GM19351 (cell line): ENCODE data around the gene SAP30L.

Source experiments
- ATAC-seq: cut with Tn5 transposase; IDR thresholded peaks from one replicate; pipeline ENCODE4 v1.9.1; 2021; ENCODE audit warnings: mild to moderate bottlenecking, moderate library complexity; ENCODE audit not compliant: unreplicated experiment

SAP30L gene

DNA sequence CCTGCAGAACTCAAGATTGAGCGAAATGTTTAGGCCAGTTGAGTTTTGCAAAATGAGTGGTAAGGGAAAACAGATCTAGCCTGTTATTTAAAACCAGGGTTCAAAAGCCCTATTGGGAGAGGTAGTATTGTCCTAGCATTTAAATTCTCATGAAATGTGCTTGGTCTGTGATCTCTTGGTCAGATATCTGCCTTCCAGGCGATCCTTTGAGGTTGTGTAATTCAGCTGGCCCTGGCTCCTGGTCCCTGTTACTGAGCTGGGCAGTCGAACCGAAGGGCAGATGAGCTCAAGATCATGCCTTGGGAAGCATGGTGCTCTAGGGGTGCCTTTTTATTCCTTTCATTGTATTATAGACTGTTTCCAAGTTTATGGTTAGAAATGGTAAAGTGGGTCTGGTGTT is 14.4 kb downstream of the SAP30L start:
- ATAC-seq: no peak

DNA sequence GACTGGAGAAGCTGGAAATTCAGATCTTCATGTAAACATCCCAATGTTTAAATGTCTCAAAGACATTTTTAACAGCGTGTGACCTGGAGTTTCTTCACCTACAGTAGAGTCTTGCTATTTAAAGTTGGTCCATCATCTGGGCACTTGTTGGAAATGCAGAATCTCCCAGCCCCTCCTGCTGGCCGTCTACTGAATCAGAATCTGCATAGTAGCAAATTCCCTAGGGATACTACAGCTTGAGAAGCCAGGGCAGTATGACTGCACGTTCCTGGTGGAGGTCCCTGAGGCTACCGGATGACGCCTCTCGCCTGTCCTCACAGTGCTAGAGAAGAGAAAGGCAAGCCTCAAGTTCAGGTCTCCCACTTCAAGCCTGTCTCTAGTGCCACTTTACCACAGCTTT is 15.7 kb downstream of the SAP30L start:
- no peak for ATAC-seq

DNA sequence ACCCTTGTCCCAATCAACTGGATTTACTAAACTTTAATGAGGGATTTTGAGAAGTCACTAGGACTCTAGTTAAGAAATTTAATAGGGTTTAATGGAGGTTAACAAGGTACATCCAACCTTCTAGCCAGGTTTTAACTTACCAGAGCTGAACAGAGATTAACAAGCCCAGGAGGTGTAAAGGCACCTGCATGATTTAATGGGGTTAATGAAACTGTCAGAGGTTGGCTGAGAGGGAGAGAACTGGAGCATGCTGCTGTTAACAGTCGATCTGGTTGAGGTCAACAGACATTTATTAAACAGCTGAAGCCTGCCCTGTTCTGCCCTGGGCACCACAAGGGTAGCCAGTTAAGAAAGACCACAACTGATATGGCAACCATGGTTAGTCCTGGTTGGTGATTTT is 18.6 kb downstream of the SAP30L start:
- no peak for ATAC-seq

DNA sequence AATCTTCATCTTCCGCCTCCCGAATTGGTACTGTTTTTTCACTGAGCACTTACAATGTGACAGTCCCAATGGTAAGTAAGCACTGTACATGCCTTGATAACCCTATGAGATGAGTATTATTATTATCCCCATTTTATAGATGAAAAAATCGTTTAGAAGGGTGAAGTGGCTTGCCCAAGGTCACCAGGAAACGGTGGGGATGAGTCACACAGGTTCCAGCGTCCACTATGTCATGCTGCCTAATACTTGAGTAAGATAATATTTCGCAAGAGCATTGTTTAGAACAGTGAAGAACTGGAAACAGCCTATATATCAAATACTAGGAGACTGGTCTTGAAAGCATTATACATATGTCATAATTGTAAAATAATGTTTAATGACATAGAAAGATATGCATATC is 19.4 kb downstream of the SAP30L start:
- no peak for ATAC-seq

DNA sequence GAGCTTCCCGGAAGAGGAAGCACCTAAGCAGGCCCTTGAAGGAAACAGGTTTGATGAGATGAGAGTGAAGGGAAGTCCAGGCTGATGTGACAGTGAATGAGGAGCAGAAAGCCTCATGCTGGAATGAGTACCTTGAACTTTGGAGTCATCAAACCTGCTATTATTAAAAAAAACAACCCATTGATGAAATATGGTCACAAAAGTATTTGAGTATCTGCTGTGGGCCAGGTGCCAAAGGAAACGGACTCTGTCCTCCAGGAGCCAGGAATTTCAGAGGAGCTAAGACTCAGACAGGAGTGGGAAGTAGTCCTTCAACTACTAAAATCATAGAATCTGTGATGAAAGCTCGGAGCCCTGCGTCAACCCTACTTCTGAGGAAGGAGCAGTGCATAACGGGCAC is 20.4 kb downstream of the SAP30L start:
- no peak for ATAC-seq

DNA sequence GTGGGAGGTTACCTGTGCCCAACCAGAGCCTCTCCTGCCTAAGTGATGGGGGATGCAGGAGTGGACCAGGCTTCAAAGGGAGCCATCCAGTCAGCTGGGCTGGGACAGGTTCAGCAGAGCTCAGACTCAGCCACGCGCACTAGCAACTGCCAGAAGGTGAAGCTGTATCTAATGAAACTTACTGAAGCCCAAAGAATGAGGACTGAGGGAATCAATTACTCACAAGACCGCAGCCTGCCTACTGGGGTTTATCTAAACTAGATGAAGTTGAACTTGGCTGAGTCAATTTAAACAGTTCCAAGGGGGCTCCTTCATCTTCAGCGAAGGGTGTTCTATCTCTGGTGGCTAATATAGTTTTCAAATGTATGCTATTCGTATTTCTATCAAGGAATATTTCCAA is 20.9 kb downstream of the SAP30L start:
- ATAC-seq: no peak

DNA sequence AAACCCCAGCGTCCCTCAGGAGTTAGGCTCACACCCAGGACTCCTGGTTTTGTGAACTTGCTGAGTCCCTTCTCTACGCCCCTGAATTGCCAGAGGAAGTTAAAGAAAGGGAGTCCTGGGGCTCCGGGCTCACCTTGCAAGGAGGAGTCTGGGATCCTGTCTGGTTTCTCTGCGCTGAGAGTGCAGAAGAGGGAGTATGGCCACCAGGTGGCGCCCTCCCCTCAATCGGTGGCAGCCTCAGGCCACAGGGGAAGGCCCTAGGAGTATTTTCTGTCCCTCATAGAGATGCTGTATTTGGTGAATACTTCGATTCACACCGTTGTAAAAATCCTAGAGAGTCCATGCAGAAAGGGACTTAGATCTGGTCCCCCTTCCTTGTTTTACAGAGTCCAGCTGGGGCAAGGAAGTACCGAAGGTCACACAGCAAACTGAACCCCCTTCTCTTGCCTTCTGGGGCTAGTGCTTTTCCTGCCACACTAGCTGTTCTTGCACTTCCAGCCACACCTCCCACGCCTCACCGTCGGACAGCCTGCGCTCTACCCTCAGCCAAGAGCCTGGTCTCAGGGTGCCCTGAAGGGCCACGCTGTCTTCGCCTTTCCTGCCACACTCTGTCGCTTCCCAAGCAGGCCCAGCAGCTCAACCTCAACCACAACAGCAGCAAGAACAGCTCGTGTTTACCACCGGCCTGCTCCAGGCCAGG is 22.0 kb downstream of the SAP30L start:
- ATAC-seq: peak; percentile 96

DNA sequence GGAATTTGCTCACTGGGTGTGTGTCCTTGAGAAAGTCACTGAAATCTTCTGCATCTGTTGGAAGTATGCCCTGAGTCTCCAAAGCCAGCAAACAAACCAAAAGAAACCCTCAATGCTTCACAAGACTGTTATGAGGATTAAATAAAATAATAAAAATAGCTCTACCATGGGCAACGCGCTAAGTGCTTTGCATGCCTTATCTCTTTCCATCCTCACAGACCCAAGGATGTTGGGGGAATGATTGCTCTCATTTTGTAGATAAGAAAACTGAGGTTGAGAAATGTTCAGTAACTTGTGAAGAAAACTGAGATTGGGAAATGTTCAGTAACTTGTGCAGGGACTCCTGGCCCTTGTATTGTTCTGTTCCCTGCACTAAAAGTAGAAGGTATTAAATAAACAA is 24.3 kb downstream of the SAP30L start:
- ATAC-seq: no peak

DNA sequence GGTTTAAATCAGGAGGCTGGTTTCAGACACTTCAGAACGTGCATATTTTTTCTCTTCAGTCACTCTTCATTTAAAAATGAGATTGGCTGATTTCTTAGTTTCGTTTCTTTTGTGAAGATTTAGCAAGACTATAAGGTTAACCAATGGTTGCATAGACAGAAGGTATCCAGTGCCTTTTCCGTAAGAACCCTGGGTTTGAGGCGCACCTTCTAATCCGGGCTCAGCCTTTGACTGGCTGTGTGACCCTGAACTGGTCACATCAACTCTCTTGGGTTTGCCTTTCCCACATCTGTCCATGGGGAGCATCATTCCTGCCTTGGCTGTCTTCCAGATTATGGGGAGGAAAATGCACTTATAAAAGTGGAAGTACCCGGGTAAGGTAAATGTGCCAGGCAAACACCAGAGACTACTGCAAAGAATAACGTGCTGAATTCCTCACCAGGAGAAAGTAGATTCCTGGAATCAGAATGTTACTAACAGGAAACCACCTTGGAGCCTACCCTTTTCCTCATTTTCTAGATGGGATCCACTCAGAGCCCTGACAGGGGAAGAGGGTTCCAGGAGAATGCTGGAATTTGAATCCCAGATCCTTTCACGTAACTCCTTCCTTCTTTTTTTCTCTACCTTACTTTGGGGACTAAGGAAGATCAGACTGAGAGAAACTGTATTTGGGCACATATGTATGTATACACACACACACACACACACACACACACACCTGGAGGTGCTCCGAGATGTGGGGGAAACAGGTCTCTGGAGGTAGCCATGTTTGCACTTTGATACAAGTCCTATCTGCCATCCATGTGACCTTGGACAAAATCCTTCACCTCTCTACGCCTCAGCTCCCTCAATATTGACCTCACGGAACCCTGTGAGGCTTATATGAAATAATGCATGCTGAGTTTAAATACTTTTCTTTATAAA is 25.4 kb downstream of the SAP30L start:
- ATAC-seq: no peak

DNA sequence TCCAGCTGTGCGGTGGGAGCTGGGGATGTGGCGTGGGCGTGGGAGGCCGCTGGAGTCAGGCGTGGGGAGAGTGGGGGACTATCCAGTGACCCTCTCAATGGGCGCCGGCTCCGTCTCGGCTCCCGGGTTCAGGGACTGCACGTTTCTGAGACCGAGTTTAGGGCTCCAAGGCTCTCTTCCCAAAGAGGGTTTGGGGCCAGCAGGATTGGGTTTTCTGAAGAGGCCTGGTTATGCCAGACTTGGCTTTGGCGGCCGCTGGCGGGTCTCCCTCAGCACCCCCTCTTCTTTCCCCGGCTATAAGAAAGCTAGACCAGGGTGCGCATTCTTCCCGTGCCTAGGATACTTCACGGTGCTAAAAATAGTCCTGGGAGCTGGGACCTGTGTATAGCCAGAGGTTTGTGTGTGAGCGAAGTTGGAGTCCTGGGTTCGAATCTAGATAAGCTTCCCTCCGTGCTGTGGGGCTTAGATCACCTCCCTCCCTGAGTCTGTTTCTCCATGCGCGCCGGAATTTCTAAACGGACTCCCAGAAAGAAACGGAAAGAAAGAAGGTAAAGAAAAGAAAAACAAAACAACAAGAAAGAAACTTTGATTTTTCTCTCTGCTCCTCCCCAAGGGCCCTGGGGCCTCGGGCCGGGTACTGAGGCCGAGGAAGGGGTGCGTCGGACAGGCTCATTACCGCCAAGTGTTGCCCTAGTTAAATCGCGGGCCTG is 27.2 kb downstream of the SAP30L start:
- ATAC-seq: no peak

DNA sequence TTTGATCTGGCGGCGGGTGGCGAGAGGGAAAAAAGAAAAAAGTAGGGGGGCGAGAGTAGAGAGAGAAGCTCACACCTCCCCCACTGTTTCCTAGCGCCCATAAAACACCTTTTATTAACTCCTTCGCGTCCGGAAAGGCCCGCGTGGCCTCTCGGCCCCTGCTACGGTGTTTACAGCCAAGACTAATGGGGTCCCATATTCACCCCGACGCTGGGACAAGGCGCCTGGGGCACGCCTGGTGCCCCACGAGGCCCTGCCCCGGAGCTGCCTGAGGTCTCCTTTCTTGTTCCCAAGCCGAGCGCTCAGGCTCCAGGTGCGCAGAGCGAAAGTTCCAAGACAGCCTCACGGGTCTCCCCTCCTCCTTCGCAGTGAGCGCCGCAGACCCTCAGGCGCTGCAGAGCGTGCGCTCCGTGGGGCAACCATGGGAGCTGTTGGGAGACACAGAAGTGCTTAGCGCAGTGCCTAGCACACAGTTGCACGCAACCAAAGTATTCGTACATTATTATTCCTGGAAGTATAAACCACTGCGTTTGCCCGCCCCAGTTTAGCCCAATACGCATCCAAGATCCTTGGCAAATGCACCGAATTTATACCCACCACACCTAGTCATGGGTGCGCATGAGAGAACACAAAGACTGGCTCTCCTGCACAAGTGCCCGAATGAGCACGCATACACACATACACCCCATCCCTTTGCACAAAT is 27.9 kb downstream of the SAP30L start:
- ATAC-seq: no peak

DNA sequence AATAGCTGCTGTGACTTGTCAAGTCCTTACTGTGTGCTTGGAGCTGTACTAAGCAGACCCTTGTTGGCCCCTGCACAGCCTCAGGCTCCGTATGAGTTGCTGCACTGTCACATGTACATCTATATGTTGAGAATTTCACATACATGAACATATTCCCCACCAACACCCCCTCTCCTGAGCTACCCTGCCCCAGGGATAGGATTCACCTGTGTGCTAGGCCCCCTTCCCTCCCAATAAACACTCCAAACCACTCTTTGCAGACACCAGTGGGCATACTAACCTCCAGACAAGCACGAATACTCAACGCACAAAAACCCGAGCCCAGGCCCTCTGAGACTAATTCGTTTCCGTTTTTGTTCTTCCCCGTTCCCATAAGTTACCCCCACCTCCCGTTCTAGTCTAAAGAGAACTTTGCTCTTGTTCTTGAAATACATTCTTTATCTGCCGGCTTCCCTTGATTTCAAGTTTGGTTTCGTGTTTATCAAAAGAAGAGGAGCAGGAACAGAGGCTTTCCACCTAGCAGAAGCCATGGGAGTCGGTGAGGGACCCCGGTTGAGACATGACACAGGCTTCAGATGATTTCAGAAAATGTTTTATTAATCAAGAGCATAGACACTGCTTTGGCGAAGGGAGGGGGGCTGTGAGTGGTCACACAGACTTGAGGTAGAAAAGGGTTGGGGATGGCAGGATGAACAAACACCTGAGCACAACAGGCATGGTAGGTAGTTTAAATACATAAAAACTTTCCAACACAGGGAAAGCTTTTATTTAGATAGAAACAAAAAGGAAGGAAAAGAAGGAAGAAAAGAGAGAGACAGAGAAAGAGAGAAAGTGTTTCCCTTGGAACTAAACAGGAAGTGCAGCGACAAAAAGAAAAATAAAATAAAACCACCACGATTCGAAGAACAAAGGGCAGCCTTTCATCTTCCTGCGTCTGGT is 28.9 kb downstream of the SAP30L start:
- no peak for ATAC-seq

DNA sequence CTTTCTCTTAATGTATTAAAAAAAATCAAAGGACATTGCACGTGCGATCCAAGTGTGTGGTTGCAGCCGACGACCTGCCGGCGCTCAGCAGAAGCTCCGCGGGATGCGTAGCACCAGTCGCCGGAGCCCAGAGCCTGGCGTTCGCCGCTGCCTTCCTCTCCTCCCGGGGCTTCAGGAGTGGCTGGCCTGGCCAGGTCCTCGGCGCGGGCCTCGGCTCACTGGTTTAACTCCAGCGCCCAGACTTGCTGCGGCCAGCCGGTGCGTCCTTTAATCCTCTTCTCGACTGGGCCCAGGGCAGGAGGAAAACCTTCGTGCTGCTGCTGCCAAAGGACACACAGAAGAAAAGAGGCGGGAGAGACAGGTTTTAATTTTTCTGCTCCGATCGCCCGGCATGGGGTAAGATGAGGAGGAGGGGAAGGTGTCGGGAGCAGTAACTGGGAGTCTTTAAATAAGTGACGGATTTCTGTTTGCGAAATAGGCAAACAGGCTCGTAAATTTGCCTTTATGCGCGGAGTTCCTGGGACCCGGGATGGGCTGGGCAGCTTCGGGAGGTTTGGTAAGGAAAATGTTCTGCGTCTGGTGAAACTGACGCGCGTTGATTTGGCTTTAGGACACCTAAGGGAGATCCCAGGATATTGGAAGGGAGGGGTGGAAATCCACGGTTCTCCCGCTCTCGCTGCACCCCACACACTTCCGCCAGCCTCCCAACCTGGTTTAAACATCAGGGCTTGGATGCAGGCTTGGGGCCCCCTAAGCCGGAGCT is 30.0 kb downstream of the SAP30L start:
- no peak for ATAC-seq

DNA sequence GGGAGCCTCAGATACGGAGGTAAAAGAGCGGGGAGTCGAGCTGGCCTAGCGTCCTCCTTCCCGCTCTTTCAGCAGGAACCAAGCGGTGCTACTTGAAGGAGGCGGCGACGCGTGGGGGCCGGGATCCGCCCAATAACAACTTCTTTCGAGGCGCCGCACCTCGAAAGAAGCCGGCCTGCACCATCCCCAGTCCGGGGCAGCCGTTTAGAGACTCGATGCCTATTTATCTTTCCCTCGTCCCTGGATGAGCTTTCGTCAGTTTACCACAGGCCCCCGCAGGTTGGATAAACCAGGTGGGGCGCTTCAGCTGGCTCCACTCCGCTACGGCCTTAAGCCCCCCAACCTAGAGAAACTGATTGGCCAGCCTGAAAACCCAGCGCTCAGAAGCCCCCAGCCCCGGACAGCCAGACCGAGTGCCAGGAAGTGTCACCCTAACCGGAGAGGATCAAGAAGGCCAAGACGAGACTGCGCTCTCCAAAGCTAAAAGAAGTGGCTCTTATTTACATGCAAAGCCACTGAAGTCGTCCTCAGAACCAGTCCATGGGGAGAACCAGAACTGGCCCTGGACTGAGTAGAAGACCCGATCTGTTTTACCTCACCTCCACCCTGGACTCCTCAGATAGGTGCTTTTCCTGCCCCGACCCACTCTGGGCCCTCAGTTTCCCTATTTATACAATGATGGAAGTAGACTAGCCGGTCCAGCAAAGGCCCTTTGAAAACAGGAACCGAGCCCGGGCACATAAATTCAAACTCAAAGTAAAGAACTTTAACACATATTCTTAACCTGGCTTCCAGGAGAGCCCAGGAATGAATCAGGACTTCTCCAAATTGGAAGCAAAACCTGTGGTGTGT is 30.8 kb downstream of the SAP30L start:
- ATAC-seq: no peak

DNA sequence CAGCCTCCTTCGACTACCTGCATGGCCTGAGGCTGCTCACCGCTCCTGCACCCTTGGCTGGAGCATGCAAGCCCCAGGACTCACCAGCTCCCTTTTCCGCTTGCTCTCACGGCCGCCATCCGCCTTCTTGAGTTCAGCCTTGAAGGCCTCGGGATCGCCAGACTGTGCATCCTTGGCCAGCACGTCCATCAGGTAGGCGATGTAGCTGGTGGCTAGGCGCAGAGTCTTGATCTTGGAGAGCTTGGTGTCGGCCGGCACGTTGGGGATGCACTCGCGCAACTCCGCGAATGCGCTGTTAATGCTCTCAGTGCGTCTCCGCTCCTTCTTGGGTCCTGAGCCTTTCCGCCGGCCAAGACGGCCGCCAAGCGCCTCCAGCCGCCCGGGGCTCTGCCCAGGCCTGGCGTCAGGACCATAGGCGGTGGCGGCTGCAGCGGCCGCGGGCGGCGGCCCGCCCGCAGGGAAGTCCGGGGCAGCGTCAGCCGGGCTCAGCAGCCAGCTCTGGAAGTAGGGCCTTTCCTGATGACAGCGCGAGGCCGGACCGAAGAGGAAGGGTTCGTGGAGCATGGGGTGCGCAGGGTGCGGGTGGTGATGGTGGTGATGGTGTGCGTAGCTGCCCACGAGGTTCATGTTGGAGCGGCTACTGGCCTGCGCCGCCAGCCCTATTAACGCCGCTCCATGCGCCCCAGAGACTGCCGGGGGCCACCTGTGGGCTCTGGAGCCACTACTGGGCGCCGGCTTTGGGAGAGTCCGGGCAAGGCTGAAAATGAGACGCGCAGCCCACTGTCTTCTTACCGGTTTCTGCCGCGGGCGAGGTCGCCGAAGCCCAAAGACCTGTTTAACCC is 31.8 kb downstream of the SAP30L start:
- ATAC-seq: no peak

DNA sequence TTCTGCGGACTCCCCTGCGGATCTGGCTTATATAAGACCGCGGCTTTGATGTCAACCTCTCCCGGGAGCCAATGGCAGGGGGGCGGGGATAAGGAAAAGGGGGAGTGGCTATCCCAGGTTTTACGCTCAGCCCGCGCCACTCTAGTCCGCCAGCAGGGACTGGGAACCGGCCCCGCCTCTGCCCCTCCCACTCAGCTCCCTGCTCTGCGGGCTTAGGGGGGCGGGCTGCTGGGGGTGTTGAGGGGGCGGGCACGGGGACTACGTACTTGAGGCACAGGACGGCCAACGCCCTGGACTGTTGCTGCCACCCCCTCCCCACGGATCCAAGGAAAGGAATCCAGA is 32.4 kb downstream of the SAP30L start, which contains the start of gene HAND1:
HAND1 (minus strand) TSS at position 4 of the 342 bp plus-strand sequence. CDS start 219 bp downstream, outside the sequence.
- ATAC-seq: no peak

DNA sequence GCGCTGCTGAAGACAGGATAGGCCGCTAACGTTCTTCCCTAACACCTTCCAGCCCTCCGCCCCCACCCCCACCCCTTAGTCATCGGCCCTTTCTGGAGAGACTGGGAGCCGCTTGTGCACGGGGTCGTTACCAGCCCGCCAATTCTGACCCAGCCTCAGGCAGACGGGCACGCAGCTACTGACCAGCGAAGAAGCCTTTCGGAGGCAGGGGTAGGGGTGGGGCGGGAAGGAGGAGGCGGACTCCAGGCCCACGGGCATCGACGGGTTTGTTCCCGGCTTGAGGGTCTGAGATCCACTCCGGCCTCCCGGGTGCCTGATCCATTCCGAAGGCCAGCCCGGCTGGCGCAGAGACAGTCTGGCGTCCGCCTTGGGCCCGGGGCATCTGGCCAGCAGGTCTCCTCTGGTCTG is 33.0 kb downstream of the SAP30L start:
- ATAC-seq: no peak
